Activated naive CD4-positive, alpha-beta T cell treated with anti-CD3 and anti-CD28 coated beads, Interleukin-2, amount 10 ng/mL, durations not matched to agents 7 days and 5 days (primary cell): ENCODE measurements around the gene LRGUK.
"Not testable (repeated sequence)": the region's sequence is repeated elsewhere in the genome, so short reads cannot be mapped to it uniquely, and the experiment has no call there.

Experiments used
- CTCF ChIA-PET: fragments of 350-600 bp; sonication (Branson Sonifier 250); formaldehyde crosslinking; loops from one replicate; lab custom pipeline; 2021; ENCODE audit warnings: antibody characterized with exemption; lab: Charles Lee
- DNase-seq: peaks from one replicate; pipeline ENCODE4 v3.0.0-alpha.2; 2020
- H3K27ac Mint-ChIP-seq: one replicate; pipeline ENCODE4 v1.8.0; 2021; ENCODE audit warnings: mild to moderate bottlenecking, moderate library complexity, mixed read lengths
- H3K27me3 Mint-ChIP-seq: one replicate; pipeline ENCODE4 v1.8.0; 2021; ENCODE audit warnings: mild to moderate bottlenecking, mixed read lengths
- H3K36me3 Mint-ChIP-seq: one replicate; pipeline ENCODE4 v1.8.0; 2021; ENCODE audit warnings: mixed read lengths
- H3K4me1 Mint-ChIP-seq: one replicate; pipeline ENCODE4 v1.8.0; 2021; ENCODE audit warnings: mixed read lengths
- H3K4me3 Mint-ChIP-seq: one replicate; pipeline ENCODE4 v1.8.0; 2021; ENCODE audit warnings: mild to moderate bottlenecking, moderate library complexity, mixed read lengths
- H3K9me3 Mint-ChIP-seq: one replicate; pipeline ENCODE4 v1.8.0; 2021; ENCODE audit warnings: mixed read lengths

The LRGUK gene, protein sequence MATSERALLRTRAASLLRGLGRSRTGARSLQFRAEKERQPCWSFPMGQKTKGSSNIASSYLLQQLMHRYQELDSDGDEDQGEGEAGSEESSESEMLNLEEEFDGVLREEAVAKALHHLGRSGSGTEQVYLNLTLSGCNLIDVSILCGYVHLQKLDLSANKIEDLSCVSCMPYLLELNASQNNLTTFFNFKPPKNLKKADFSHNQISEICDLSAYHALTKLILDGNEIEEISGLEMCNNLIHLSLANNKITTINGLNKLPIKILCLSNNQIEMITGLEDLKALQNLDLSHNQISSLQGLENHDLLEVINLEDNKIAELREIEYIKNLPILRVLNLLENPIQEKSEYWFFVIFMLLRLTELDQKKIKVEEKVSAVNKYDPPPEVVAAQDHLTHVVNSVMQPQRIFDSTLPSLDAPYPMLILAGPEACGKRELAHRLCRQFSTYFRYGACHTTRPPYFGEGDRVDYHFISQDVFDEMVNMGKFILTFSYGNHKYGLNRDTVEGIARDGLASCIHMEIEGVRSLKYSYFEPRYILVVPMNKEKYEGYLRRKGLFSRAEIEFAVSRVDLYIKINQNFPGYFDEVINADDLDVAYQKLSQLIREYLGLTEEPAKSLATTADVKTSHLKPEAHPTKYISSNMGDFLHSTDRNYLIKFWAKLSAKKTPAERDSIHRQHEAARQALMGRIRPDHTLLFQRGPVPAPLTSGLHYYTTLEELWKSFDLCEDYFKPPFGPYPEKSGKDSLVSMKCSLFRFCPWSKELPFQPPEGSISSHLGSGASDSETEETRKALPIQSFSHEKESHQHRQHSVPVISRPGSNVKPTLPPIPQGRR

DNA sequence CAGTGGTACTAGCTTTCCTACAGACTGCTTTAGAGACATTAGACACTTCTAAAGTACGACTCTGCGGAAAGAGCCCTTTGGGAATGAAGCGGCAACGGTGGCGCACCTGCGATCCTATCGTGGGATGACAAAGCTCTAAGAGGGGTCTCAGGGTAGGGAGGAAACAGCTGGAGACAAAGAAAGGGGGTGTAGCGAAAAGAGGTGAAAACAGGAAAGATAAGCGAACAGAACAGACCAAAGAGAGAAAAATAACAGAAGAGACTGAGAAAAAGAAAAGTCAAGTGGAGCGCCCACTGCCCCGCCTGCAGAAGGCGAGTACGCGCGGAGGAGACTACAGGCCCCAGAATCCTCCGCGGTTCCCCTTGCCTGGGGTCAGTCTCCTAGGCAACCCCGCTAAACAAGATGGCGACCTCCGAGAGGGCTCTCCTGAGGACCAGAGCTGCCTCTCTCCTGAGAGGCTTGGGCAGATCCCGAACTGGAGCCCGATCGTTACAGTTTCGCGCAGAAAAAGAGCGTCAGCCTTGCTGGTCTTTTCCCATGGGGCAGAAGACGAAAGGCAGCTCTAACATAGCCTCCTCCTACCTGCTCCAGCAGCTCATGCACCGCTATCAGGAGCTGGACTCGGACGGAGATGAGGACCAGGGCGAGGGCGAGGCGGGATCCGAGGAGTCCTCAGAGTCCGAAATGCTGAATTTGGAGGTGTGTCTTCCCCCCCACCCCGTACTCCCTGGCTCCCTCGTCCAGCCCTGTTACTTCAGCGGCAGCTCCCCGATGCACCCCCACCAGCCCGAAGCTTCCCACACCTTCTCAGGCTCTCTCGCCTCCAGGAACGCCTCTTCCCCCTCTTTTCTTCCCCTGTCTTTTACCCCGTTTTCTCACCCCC, at the start of gene LRGUK:
LRGUK (plus strand) TSS at position 375 of the 883 bp plus-strand sequence; CDS start at position 403, 28 bp downstream.
- CTCF ChIA-PET = interaction anchor here (0.7 to 1.1 kb wide), 2 partner anchors 14 kb away, joined by 3 to 7 read pairs; no protein-coding TSS in a partner anchor
- peak; percentile 89 for DNase-seq
- Mint-ChIP-seq H3K27me3 (peaks cover 19% of the 10 kb centered on the region), H3K4me1 (peaks cover 17% of the 10 kb centered on the region), H3K27ac (no peak within 1 kb of the TSS), H3K9me3 (no peaks in the 10 kb centered on the region), H3K36me3 (no peaks in the 10 kb centered on the region), H3K4me3 (peak within 1 kb of the TSS; percentile 80)

DNA sequence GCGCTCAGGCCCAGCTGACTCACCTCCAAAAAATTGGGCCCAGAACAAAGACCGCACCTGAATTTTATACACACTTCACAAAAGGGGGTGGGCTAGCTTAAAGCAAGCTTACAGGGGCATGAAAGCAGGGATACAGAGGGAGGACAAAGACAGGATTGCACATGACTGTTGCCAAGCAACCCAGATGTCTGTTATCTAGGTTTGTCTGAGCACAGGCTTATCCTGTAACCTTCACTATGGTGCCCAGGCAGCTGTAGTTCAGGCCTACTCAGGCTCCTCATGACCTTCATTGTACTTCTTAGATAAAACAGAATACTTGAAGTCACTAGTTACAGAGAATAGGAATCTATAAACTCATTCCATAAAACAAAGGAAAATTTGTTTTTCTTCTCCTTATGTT, 49.6 kb upstream of the LRGUK start:
- CTCF ChIA-PET = interaction anchor here (0.6 kb wide), 1 partner anchor 175 kb away, joined by 3 read pairs; no protein-coding TSS in a partner anchor
- H3K27me3 Mint-ChIP-seq, H3K9me3 Mint-ChIP-seq, H3K27ac Mint-ChIP-seq, H3K4me3 Mint-ChIP-seq, DNase-seq, H3K4me1 Mint-ChIP-seq, H3K36me3 Mint-ChIP-seq: not testable (repeated sequence)

DNA sequence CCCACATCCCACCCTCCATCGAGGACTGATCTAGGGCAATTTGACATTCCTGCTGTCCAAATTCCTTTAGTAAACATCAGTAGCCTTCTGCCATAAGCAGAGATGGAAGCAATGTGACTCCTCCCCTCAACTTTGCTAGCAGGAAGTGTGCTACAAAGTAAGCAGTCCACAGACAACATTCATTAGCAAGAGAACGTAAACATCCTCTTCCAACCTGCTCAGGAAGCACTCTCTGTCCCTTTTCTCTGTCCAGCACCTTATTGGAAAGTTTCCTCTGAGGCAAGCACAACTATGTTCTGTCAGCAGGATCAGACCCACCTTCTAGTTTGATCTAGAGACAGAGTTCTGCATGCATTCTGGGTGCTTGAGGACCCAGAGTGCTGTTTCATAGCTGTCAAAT, 48.1 kb upstream of the LRGUK start:
- H3K27ac Mint-ChIP-seq = no peak overlapping the region
- H3K4me1 Mint-ChIP-seq = peaks cover 2% of the 10 kb centered on the region
- H3K27me3 Mint-ChIP-seq = no peaks in the 10 kb centered on the region
- CTCF ChIA-PET = no interaction called here
- no peak overlapping the region for H3K4me3 Mint-ChIP-seq
- no peak for DNase-seq
- peaks cover 5% of the 10 kb centered on the region for H3K9me3 Mint-ChIP-seq
- H3K36me3 Mint-ChIP-seq = peaks cover 3% of the 10 kb centered on the region

DNA sequence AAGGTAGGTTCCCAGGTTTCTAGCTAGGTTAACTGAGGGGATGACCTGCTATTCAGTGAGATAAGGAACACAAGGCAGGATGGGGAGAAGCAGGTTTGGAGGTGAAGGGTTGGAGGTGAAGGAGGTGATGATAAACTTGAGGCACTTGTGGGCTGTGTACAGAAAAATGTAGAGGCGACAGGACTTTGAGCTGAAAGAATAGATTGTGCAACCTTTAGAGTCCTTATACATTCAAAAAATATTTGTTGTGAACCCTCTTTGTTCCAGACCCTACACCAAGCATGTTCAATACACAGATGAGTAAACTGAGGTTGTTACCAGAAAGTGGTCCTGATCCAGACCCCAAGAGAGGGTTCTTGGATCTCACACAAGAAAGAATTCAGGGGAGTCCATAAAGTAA, 45.4 kb upstream of the LRGUK start:
- Mint-ChIP-seq H3K9me3 (peaks cover 6% of the 10 kb centered on the region), H3K4me3 (no peak overlapping the region), H3K27me3 (no peaks in the 10 kb centered on the region), H3K4me1 (peaks cover 2% of the 10 kb centered on the region), H3K36me3 (no peaks in the 10 kb centered on the region), H3K27ac (no peak overlapping the region)
- no peak for DNase-seq
- CTCF ChIA-PET = no interaction called here

DNA sequence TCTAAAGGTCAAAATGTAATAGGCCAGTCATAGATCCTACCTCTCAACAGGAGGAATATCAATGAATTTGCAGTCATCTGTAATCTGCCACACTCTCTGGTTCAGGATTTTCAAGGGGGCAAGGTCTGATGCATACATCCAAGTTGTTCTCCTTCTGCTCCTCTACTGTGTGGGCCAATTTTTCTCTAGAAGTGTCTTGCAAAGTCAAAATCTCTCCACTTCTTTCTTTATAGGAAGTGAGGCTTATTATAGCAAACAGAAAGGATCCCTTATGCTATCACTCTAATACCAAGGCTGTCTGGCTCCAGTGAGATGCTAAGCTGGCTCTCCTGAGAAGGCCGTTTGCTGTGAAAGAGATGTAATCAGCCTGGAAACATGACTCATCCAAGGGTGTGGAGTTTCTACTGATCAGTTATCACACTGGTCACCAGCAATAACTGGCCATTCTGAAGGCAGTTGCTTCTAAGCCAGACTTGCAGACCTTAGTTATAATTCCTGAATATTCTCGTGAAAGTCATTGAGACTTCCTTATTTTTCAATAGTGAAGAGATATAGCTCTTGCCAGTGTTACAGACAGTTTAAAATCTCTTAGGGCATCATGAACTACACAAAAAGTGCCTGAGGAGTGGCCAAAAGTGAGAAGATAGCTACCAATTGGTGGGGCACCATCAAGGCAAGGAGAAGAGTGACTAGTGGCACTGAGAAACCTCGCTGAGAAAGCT, 43.2 kb upstream of the LRGUK start:
- peaks cover 2% of the 10 kb centered on the region for H3K4me1 Mint-ChIP-seq
- DNase-seq = no peak
- H3K27ac Mint-ChIP-seq = no peak overlapping the region
- peaks cover 16% of the 10 kb centered on the region for H3K9me3 Mint-ChIP-seq
- H3K4me3 Mint-ChIP-seq = no peak overlapping the region
- CTCF ChIA-PET = no interaction called here
- no peaks in the 10 kb centered on the region for H3K27me3 Mint-ChIP-seq
- no peaks in the 10 kb centered on the region for H3K36me3 Mint-ChIP-seq

DNA sequence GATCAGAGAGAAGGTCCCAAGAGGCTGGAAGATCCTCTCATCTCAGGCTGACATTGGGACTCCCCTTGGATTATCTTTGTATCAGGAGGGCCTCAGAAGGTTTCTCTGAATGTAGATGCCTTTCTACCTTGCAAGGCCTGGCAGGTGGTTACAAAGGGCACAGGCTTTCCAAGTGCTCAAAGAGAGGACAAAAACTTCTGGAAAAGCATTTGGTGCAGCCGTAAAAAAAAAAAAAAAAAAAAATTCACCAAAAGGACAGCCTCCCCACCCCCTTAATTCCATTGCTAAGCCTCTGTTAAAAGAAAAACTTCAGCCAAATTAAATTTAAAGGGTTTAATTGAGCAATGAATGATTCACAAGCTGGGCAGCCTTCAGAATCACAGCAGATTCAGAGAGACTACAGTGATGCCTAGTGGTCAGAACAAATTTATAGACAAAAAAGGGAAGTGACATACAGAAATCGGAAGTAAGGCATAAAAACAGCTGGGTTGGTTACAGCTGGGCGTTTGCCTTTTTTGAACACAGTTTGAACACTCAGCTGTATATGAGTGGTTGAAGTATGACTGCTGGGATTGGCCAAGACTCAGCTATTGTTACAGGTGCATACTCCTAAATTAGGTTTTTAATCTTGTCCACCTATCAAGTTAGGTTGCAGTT, 42.5 kb upstream of the LRGUK start:
- no peak for DNase-seq
- no peaks in the 10 kb centered on the region for H3K4me1 Mint-ChIP-seq
- H3K4me3 Mint-ChIP-seq = no peak overlapping the region
- no peak overlapping the region for H3K27ac Mint-ChIP-seq
- H3K27me3 Mint-ChIP-seq = no peaks in the 10 kb centered on the region
- H3K9me3 Mint-ChIP-seq = peaks cover 23% of the 10 kb centered on the region
- CTCF ChIA-PET = no interaction called here
- H3K36me3 Mint-ChIP-seq = no peaks in the 10 kb centered on the region

DNA sequence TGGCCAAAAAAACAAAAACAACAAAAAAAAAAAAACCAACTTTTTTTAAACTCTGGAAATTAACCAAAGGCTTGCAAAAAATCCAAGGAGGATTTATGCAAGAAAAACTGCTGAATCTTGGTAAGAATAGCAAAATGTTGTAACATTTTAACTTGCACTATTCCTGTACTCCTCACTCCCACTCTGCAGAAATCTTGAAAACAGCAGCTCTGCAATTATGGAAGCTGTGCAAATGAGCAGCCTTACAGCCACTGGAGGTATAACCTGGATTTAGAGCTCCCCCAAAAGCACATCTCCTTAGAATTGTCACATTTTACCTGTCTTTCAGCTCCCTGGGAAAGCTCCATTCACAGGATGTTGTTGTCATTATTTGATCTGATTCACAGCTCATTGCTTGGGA, 41.8 kb upstream of the LRGUK start:
- peaks cover 29% of the 10 kb centered on the region for H3K9me3 Mint-ChIP-seq
- H3K4me3 Mint-ChIP-seq = no peak overlapping the region
- H3K27me3 Mint-ChIP-seq = no peaks in the 10 kb centered on the region
- H3K4me1 Mint-ChIP-seq = no peaks in the 10 kb centered on the region
- CTCF ChIA-PET = interaction anchor here (0.7 kb wide), 1 partner anchor 56 kb away, joined by 5 read pairs; no protein-coding TSS in a partner anchor
- no peak overlapping the region for H3K27ac Mint-ChIP-seq
- H3K36me3 Mint-ChIP-seq = no peaks in the 10 kb centered on the region
- no peak for DNase-seq

DNA sequence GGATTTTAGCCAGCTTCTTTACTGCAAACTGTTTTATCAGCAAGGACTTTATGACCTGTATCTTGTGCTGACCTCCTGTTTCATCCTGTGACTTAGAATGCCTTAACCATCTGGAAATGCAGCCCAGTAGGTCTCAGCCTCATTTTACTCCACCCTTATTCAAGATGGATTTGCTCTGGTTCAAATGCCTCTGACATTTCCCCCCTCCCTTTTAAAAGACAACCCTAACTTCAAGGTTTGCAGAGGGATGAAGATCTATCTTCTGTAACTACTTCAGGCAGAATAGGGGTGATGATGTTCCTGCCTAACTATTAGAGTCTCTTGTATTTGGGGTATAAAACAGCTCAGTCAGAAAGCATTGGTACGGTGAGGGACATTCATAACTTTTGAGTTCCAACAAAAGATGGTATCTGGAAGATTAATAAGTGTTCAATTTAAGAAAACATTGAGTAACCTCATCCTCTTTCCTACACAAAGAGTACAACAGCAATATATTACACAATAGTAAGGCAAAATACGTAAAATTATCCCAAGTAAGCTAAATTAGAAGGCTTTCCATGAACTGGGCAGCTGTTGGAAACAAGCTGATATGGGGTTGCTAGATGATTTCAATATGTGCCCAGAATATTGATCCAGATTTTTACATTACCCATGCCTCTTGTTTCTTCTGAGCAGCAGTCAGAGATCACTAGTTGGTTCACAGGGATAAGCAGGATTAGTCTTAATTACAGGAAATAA, 40.0 kb upstream of the LRGUK start:
- peaks cover 37% of the 10 kb centered on the region for H3K9me3 Mint-ChIP-seq
- no peak overlapping the region for H3K4me3 Mint-ChIP-seq
- CTCF ChIA-PET = no interaction called here
- no peaks in the 10 kb centered on the region for H3K4me1 Mint-ChIP-seq
- no peak for DNase-seq
- H3K27me3 Mint-ChIP-seq = no peaks in the 10 kb centered on the region
- no peak overlapping the region for H3K27ac Mint-ChIP-seq
- H3K36me3 Mint-ChIP-seq = no peaks in the 10 kb centered on the region

DNA sequence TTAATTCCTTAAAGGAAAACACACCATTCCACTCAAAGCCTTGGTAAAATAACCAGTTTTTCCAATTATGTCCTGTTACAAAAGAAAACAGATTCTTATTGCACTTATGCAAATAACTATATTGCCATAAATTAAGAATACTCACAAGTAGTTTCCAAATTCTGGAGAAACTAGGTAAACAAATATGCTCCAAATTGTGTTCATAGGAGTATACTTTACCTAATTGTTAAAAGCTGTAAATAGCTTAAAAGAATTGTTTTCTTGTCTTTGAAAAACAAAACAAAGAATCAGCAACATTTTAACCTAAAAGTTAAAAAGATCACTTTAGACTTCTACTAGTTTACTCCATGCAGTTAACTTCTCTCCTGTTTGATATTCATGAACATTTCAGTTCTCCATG, 38.9 kb upstream of the LRGUK start:
- Mint-ChIP-seq H3K27me3 (no peaks in the 10 kb centered on the region), H3K9me3 (peaks cover 37% of the 10 kb centered on the region), H3K4me1 (no peaks in the 10 kb centered on the region), H3K27ac (no peak overlapping the region), H3K4me3 (no peak overlapping the region), H3K36me3 (no peaks in the 10 kb centered on the region)
- no peak for DNase-seq
- CTCF ChIA-PET = interaction anchor here (1.0 kb wide), 1 partner anchor 22 kb away, joined by 3 read pairs; no protein-coding TSS in a partner anchor

DNA sequence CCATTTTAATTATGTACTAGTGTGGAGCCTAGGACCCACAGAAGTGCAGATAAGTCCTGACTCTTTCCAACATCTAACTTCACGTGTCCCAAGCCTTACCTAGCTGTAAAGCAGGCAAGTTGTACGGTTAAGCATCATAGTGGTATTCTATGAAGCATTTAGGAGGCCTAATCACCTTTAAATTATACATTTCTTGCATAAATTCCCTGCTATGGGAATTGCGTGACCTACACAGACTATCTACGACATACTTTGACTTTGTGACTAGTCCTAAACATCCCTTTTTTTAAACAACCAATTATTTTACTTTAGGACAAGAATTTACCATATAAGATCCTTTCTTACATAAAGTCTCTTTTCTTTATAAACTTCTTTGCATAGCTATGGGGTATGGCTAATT, 37.7 kb upstream of the LRGUK start:
- Mint-ChIP-seq H3K4me3 (no peak overlapping the region), H3K9me3 (peaks cover 36% of the 10 kb centered on the region), H3K36me3 (no peaks in the 10 kb centered on the region), H3K27me3 (no peaks in the 10 kb centered on the region), H3K4me1 (no peaks in the 10 kb centered on the region), H3K27ac (no peak overlapping the region)
- CTCF ChIA-PET = no interaction called here
- no peak for DNase-seq

DNA sequence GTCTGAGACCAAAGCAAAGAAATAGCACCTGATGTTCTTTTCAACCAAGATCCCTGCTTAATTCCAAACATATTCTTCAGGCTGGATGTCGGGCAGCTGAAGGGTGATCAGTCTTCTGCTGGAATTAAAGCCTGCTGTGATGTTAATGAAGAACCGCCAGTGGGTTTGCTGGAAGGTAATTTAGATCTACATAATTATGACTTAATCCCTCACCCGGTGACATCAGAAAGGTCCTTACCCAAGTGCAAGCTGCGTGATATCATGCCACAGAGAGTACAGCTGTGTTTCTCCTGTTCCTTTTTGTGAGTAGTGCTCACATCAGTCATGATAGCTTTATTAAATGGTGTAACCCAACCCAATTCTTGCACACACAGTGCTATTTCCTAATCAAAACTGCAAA, 29.1 kb upstream of the LRGUK start:
- H3K4me3 Mint-ChIP-seq = no peak overlapping the region
- H3K27ac Mint-ChIP-seq = no peak overlapping the region
- CTCF ChIA-PET = no interaction called here
- peaks cover 4% of the 10 kb centered on the region for H3K9me3 Mint-ChIP-seq
- no peaks in the 10 kb centered on the region for H3K36me3 Mint-ChIP-seq
- no peak for DNase-seq
- no peaks in the 10 kb centered on the region for H3K27me3 Mint-ChIP-seq
- no peaks in the 10 kb centered on the region for H3K4me1 Mint-ChIP-seq

DNA sequence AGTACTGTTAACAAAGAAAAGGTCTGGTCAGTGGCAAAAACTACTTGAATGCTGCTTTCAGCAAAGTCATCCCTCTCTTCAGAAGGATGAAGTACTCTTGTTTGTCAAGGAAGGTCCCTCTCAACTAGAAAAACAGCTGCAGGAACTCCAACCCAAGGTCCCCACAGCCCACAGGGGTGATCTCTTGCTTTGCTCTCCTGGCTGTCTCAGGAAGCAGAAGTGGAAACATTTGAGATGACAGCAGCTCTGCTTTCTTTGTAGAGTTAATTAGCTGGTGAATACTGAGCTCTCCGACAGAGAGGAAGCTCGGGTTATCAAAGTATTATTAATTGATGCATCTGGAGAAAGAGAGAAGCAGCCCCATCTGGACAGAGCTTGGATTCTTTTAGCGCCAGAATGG, 25.4 kb upstream of the LRGUK start:
- H3K27ac Mint-ChIP-seq = no peak overlapping the region
- CTCF ChIA-PET = no interaction called here
- DNase-seq = no peak

More for the DNA sequence above, 25.4 kb upstream of the LRGUK start:
- Mint-ChIP-seq H3K4me1 (no peaks in the 10 kb centered on the region), H3K36me3 (no peaks in the 10 kb centered on the region), H3K27me3 (no peaks in the 10 kb centered on the region), H3K9me3 (no peaks in the 10 kb centered on the region), H3K4me3 (no peak overlapping the region)
